PFSK-1 (cell line): ENCODE data around the gene CABP7.

Experiments used
- FOXP2 ChIP-seq: optimal IDR thresholded peaks from 2 replicates; pipeline ENCODE3; 2011; ENCODE audit warnings: borderline replicate concordance, control low read depth, inconsistent platforms; ENCODE audit not compliant: insufficient read depth; ENCODE audit errors: extremely low read length, extremely low read depth
- POLR2AphosphoS5 ChIP-seq: IDR thresholded peaks from 2 replicates; pipeline ENCODE4 v1.6.1; 2012; ENCODE audit warnings: low read depth, mild to moderate bottlenecking, control low read depth, low read length, moderate library complexity
- SIN3A ChIP-seq: IDR thresholded peaks from 2 replicates; pipeline ENCODE4 v1.6.1; 2012; ENCODE audit warnings: mild to moderate bottlenecking, low read length, moderate library complexity, borderline replicate concordance; ENCODE audit not compliant: insufficient read depth
- TAF1 ChIP-seq: IDR thresholded peaks from 2 replicates; pipeline ENCODE4 v1.6.1; 2012; ENCODE audit warnings: low read length, control low read depth, borderline replicate concordance; ENCODE audit not compliant: insufficient read depth
- TF ChIP-seq, protein P1 (sequence below), 2 experiments: IDR thresholded peaks; 2 replicates each; pipeline versions ENCODE4 v1.6.1 to v1.8.0; 2011 to 2012; ENCODE audit warnings: low read depth in 2 of 2, low read length in 2 of 2, control low read depth in 1 of 2, inconsistent platforms in 1 of 2, mild to moderate bottlenecking in 1 of 2, moderate library complexity in 1 of 2; ENCODE audit not compliant: insufficient read depth in 1 of 2

DNA sequence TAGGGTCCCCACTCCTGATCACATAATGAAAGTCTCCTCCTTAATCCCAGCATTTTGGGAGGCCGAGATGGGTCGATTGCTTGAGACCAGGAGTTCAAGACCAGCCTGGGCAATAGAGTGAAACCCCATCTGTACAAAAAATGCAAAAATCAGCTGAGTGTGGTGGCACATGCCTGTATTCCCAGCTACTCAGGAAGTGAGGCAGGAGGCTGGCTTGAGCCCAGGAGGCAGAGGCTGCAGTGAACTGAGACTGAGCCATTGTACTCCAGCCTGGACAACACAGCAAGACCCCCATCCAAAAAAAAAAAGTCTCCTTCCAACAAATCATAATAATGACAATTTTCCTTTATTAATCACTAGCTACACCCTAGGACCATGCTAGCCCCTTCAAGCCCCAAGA, 31.9 kb downstream of the CABP7 start:
- TF ChIP-seq, protein P1, sequence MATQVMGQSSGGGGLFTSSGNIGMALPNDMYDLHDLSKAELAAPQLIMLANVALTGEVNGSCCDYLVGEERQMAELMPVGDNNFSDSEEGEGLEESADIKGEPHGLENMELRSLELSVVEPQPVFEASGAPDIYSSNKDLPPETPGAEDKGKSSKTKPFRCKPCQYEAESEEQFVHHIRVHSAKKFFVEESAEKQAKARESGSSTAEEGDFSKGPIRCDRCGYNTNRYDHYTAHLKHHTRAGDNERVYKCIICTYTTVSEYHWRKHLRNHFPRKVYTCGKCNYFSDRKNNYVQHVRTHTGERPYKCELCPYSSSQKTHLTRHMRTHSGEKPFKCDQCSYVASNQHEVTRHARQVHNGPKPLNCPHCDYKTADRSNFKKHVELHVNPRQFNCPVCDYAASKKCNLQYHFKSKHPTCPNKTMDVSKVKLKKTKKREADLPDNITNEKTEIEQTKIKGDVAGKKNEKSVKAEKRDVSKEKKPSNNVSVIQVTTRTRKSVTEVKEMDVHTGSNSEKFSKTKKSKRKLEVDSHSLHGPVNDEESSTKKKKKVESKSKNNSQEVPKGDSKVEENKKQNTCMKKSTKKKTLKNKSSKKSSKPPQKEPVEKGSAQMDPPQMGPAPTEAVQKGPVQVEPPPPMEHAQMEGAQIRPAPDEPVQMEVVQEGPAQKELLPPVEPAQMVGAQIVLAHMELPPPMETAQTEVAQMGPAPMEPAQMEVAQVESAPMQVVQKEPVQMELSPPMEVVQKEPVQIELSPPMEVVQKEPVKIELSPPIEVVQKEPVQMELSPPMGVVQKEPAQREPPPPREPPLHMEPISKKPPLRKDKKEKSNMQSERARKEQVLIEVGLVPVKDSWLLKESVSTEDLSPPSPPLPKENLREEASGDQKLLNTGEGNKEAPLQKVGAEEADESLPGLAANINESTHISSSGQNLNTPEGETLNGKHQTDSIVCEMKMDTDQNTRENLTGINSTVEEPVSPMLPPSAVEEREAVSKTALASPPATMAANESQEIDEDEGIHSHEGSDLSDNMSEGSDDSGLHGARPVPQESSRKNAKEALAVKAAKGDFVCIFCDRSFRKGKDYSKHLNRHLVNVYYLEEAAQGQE (IDR thresholded peaks at IDR 0.05; ENCODE audit: insufficient read depth in 1 of 2, low read depth in 2 of 2, low read length in 2 of 2) = no peak
- TF ChIP-seq TAF1 = no peak
- TF ChIP-seq SIN3A = no peak
- no peak for TF ChIP-seq FOXP2
- no peak for TF ChIP-seq POLR2AphosphoS5
